GM23338 (cell line): ENCODE measurements around the gene SUSD1. TPM values are rescaled to one million over a fixed set of nuclear protein-coding genes. Genes with fewer than 3 reads are reported as not detected.

Experiments
- EZH2 ChIP-seq: fragments of 200-600 bp; sonication (generic); IDR thresholded peaks from one replicate; pipeline ENCODE4 v1.8.0; 2017; ENCODE audit warnings: antibody characterized with exemption, mild to moderate bottlenecking, low read depth; ENCODE audit not compliant: unreplicated experiment
- POLR2AphosphoS5 ChIP-seq: IDR thresholded peaks from 2 replicates; pipeline ENCODE4 v1.6.1; 2016; ENCODE audit warnings: antibody characterized with exemption, low read depth
- REST ChIP-seq: IDR thresholded peaks from one replicate; pipeline ENCODE4 v1.6.1; 2018; ENCODE audit warnings: antibody characterized with exemption; ENCODE audit not compliant: unreplicated experiment
- STAT1 ChIP-seq: IDR thresholded peaks from one replicate; pipeline ENCODE4 v1.6.1; 2016; ENCODE audit warnings: antibody characterized with exemption; ENCODE audit not compliant: unreplicated experiment
- ZNF114 ChIP-seq: fragments of 250-450 bp; sonication (Bioruptor Pico); IDR thresholded peaks from 2 replicates; pipeline ENCODE4 v1.5.0; 2020; ENCODE audit warnings: mild to moderate bottlenecking, moderate library complexity
- ZNF462 ChIP-seq: fragments of 250-450 bp; sonication (Bioruptor Pico); IDR thresholded peaks from 2 replicates; pipeline ENCODE4 v1.5.0; 2020; ENCODE audit warnings: mild to moderate bottlenecking, moderate library complexity
- polyA plus RNA-seq: library from polyadenylated mRNA; unstranded; fragments of >200 nt; fragmentation: Nextera tagmentation; extraction: Ambion mirVana; gene quantifications from 2 replicates; pipeline ENCODE4 v1.2.1, GENCODE V29; 2016
- total RNA-seq: library from RNA; depleted of rRNA; stranded (reverse); fragments of >200 nt; shearing (Covaris generic); gene quantifications from 2 replicates; pipeline ENCODE4 v1.2.3, GENCODE V29; 2014

Gene SUSD1
- total and polyA plus RNA-seq, 2 experiments from 2014 or later = 1.2 to 6.4 TPM

- TF ChIP-seq REST (no peak), ZNF114 (CRISPR knock-in tag) (no peak), POLR2AphosphoS5 (no peak), ZNF462 (no peak), STAT1 (no peak), EZH2 (no peak)
These were observed 90.8 kb downstream of the SUSD1 start (continued) for GRCh38 chr9:112084334-112084733.
